ENCODE data around the gene TRIO.

GRCh38 chr5:14193496-14193895 lies 50.4 kb downstream of the TRIO start:
- TF ChIP-seq CTCF (IDR thresholded peaks at IDR 0.05) (no peak), EP300 (IDR thresholded peaks at IDR 0.05; ENCODE audit: low read depth) (no peak), POLR2AphosphoS5 (IDR thresholded peaks at IDR 0.05) (no peak)

All from transverse colon (tissue), 4 donors.